ENCODE data around the gene ELF2.

GRCh38 chr4:139044291-139044690 lies 132.7 kb downstream of the ELF2 start:
- TF ChIP-seq CTCF (IDR thresholded peaks at IDR 0.05; ENCODE audit: poor library complexity, severe bottlenecking): no peak
- TF ChIP-seq MXI1 (conservative IDR thresholded peaks at IDR 0.05; ENCODE audit: poor library complexity, severe bottlenecking): no peak

Measured in neural cell (in vitro differentiated cells).